Kidney epithelial cell (primary cell): Measurements from ENCODE around the gene TMEM119. TPM values are rescaled to one million over a fixed set of nuclear protein-coding genes. Genes with fewer than 3 reads are reported as not detected.
"Not testable (repeated sequence)": the region's sequence is repeated elsewhere in the genome, so short reads cannot be mapped to it uniquely, and the experiment has no call there.

Source experiments
- DNase-seq: peaks from one replicate; pipeline ENCODE4 v3.0.0-alpha.2; 2010; ENCODE audit warnings: low read depth
- H3K27me3 ChIP-seq: 2 replicates; pipeline ENCODE4 v1.6.0; 2011; ENCODE audit warnings: low read length; ENCODE audit not compliant: control insufficient read depth, insufficient read depth
- H3K36me3 ChIP-seq: 2 replicates; pipeline ENCODE4 v1.5.1; 2011; ENCODE audit warnings: low read length; ENCODE audit not compliant: control insufficient read depth, insufficient read depth
- H3K4me3 ChIP-seq: 2 replicates; pipeline ENCODE4 v1.5.1; 2011; ENCODE audit warnings: low read depth, mild to moderate bottlenecking, control low read depth, low read length
- total RNA-seq: library from RNA; depleted of rRNA; stranded (reverse); fragments of >200 nt; gene quantifications from 2 replicates; pipeline ENCODE4 v1.2.3, GENCODE V29; 2015
- TF ChIP-seq, protein P1 (sequence below): IDR thresholded peaks from 2 replicates; pipeline ENCODE4 v1.5.1; 2011; ENCODE audit warnings: mild to moderate bottlenecking, moderate library complexity, low read length, control low read depth, inconsistent platforms; ENCODE audit not compliant: insufficient read depth, poor library complexity, severe bottlenecking

Gene TMEM119
- total RNA-seq, 1 donor from 2014 or later = not detected

DNA sequence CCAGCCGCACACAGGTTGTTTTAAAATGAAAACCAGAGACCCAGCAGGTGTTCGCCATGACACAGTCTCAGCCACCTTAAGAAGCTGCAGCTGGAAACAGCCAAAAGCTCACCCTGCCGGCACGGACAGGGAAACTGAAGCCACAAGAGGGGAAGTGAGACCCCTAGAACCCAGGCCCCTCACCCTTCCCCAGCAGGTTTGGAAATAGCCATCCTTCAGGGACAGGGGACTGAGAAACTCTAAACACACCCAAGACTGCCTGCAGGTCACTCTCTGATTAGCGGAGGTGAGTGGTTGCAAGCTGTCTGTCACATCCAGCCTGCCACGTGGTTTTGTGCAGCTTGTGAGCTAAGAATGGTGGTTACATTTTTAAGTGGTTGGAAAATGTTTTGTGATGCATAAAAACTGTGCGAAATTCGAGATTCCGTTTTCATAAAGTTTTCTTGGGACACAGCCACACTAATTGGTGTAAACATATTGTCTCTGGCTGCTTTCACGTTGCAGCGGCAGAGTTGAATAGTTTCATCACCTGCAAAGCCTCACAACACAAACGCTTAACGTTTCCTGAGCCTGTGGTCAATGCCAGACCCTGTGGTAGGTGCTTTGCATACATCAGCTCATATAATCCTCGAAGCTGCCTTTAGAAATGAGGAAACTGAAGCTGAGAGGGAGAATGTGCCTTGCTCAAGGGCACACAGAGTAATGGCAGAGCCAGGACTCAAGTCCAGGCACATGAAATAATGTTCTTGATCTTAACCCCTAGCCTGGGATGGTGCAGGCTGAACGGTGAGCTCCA, 37.5 kb upstream of the TMEM119 start:
- TF ChIP-seq, protein P1, sequence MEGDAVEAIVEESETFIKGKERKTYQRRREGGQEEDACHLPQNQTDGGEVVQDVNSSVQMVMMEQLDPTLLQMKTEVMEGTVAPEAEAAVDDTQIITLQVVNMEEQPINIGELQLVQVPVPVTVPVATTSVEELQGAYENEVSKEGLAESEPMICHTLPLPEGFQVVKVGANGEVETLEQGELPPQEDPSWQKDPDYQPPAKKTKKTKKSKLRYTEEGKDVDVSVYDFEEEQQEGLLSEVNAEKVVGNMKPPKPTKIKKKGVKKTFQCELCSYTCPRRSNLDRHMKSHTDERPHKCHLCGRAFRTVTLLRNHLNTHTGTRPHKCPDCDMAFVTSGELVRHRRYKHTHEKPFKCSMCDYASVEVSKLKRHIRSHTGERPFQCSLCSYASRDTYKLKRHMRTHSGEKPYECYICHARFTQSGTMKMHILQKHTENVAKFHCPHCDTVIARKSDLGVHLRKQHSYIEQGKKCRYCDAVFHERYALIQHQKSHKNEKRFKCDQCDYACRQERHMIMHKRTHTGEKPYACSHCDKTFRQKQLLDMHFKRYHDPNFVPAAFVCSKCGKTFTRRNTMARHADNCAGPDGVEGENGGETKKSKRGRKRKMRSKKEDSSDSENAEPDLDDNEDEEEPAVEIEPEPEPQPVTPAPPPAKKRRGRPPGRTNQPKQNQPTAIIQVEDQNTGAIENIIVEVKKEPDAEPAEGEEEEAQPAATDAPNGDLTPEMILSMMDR = no peak
- H3K27me3 ChIP-seq = no peaks in the 10 kb centered on the region
- DNase-seq = no peak
- no peaks in the 10 kb centered on the region for H3K36me3 ChIP-seq
- H3K4me3 ChIP-seq = no peak overlapping the region

DNA sequence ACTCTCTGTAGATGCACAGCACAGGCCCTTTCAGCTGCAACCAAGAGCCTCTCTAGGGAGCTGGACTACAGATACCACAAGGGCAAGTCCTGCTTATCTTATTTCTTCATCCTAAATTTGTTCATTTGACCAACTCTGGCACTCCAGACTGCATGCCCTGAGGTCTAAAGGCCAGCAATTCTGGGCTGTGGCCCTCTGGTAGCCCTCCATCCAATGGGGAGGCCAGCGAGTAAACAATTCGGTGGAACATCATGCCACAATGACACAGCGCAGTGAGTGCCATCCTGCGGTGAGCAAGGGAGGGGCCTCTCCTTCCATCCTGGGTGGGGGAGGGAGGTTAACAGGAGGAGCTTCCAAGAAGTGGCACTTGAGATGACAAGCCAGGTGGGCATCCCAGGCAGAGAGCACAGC, 36.5 kb upstream of the TMEM119 start:
- Histone ChIP-seq H3K36me3 (no peaks in the 10 kb centered on the region), H3K27me3 (no peaks in the 10 kb centered on the region), H3K4me3 (no peak overlapping the region)
- TF ChIP-seq, protein P1 = no peak
- no peak for DNase-seq

DNA sequence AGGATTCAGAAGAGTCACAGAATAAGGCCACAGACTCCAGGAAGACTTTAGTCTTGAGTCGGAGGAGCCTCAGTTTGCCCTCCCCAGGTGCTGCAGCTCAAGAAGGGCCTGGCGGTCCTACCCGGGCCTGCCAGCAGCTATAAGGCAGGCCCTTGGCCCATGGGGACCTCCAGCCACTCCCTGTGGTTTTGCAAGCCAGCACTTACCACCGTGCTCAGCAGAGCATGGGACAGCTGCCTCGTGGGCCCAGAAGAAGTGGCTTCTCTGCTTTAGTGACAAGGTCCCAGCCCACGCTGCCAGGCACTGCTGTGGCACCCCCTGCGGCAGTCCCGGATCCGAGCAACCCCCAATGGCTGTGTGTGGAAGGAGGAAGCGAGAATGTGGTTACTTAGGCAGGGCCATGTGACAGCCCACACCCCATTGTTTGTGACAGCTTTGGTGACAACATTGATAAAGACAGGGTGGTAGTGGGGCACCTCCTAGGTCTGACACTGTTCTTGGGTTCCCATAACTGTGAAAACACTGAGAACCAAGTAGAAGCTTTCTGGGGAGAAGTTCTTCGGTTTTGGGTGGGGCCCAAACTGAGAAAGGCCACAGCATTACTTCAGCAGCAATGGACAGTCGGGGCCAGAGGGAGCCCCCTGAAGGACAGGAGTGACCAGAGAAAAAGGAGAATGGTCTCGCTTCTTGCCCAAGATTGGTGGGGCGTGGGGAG, 35.8 kb upstream of the TMEM119 start, which contains the start of gene SELPLG:
TSS of gene SELPLG (minus strand) at position 361 of the 715 bp plus-strand sequence. CDS start 9,587 bp downstream, outside the sequence.
- no peak for DNase-seq
- no peaks in the 10 kb centered on the region for H3K27me3 ChIP-seq
- no peak within 1 kb of the TSS for H3K4me3 ChIP-seq
- H3K36me3 ChIP-seq = no peaks in the 10 kb centered on the region
- TF ChIP-seq, protein P1 = no peak

DNA sequence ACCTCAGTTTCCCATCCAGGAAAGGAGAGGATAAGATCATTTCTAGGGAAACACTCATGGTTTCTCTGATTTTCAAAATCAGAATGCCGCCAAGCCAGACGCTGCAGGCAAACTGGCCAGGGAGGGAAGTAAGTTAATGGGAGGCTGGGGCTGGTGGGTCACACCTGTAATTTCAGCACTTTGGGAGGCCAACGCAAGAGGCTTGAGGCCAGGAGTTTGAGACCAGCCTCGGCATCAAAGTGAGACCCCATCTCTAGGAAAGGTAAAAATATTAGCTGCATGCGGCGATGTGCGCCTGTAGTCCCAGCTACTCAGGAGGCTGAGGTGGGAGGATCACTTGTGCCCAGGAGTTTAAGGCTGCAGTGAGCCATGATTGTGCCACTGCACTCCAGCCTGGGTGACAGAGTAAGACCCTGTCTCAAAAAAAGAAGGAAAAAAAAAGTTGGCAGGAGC, 35.2 kb upstream of the TMEM119 start:
- no peak overlapping the region for H3K4me3 ChIP-seq
- no peaks in the 10 kb centered on the region for H3K27me3 ChIP-seq
- H3K36me3 ChIP-seq = no peaks in the 10 kb centered on the region
- no peak for DNase-seq
- TF ChIP-seq, protein P1 = no peak

DNA sequence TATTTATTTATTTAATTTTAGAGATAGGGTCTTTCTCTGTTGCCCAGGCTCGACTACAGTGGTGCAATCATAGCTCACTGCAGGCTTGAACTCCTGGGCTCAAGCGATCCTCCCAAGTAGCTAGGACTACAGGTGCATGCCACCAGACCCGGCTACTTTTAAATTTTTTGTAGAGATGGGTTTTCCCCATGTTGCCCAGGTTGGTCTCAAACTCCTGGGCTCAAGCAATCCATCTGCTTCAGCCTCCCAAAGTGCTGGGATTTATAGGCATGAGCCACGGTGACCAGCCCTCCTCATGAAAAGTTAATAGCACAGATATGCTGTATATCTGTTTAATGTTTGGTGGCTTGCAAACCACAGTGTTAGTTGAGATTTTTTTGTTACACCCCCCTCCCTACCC, 33.4 kb upstream of the TMEM119 start:
- not testable (repeated sequence) for DNase-seq, H3K4me3 ChIP-seq, H3K36me3 ChIP-seq, H3K27me3 ChIP-seq

DNA sequence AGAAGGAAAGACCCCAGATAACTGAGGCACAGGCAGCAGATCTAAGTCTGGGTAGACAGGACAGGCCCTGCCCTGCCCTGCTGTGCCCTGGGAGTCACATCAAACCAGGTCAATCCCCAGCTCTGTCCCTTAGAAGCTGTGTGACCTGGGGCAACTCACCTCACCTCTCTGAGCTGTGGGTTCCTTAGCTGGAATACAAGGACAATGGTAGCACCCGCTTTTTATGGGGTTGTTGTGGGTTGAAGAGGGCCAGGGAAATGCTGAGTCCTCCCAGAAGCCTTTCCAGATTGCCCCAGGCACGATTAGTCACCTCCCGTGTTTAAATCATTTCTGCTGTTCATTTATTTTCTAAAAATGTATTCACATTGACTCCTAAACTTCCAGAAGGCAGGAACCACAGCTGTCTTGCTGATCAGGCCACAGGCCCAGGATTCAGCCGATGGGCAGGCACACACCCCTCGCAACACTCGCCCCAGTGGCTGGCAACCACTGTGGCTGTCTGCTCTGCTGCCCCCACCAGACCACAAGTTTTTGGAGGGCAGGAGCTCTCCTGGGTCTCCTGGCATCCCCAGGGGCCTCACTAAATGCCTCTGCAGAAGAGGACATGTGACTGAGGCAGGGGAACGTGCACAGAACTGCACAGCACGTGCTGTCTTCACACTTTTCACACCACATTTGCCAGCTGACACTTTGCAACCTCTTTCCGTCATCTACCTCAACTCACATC, 32.8 kb upstream of the TMEM119 start:
- Histone ChIP-seq H3K4me3 (no peak overlapping the region), H3K27me3 (no peaks in the 10 kb centered on the region), H3K36me3 (no peaks in the 10 kb centered on the region)
- no peak for DNase-seq
- TF ChIP-seq, protein P1 = no peak
